Measurements from ENCODE around the gene STT3A.
"Not testable (repeated sequence)": the region's sequence is repeated elsewhere in the genome, so short reads cannot be mapped to it uniquely, and the experiment has no call there.

STT3A gene

GRCh38 chr11:125592305-125593113 is at the start of gene STT3A:
Gene STT3A (plus strand): TSS chr11:125592852. CDS start chr11:125595916, 3,064 bp downstream.
- DNase-seq (ENCODE audit: low spot score) (peak; percentile 93), FAIRE-seq (peak; percentile 20)

GRCh38 chr11:125550780-125551179 is 41.9 kb upstream of the STT3A start:
- DNase-seq (ENCODE audit: low spot score) (no peak), FAIRE-seq (no peak)

GRCh38 chr11:125551835-125552342 is 40.8 kb upstream of the STT3A start:
- DNase-seq (ENCODE audit: low spot score) (no peak), FAIRE-seq (no peak)

- FAIRE-seq (no peak), DNase-seq (ENCODE audit: low spot score) (no peak)
These were observed 39.7 kb upstream of the STT3A start for GRCh38 chr11:125552927-125553326.

- DNase-seq (ENCODE audit: low spot score) = no peak
- FAIRE-seq = no peak
These were observed 39.3 kb upstream of the STT3A start for GRCh38 chr11:125553357-125553756.

GRCh38 chr11:125554038-125554437 is 38.6 kb upstream of the STT3A start:
- FAIRE-seq = no peak

GRCh38 chr11:125559888-125560287 is 32.8 kb upstream of the STT3A start:
- FAIRE-seq (no peak), DNase-seq (ENCODE audit: low spot score) (no peak)

More at GRCh38 chr11:125554038-125554437, 38.6 kb upstream of the STT3A start:
- no peak for DNase-seq (ENCODE audit: low spot score)

GRCh38 chr11:125561924-125562323 is 30.7 kb upstream of the STT3A start:
- no peak for FAIRE-seq
- no peak for DNase-seq (ENCODE audit: low spot score)

GRCh38 chr11:125562430-125562829 is 30.2 kb upstream of the STT3A start:
- DNase-seq (ENCODE audit: low spot score) (no peak), FAIRE-seq (no peak)

- FAIRE-seq (no peak), DNase-seq (ENCODE audit: low spot score) (no peak)
These were observed 28.3 kb upstream of the STT3A start for GRCh38 chr11:125564357-125564756.

- DNase-seq (ENCODE audit: low spot score) (no peak), FAIRE-seq (no peak)
These were observed 26.4 kb upstream of the STT3A start for GRCh38 chr11:125566235-125566634.

- FAIRE-seq (no peak), DNase-seq (ENCODE audit: low spot score) (peak; percentile 90)
These were observed 23.4 kb upstream of the STT3A start, which contains the start of gene EI24 for GRCh38 chr11:125568970-125569914. Gene EI24 (plus strand): TSS chr11:125569477. CDS start chr11:125572528, 3,051 bp downstream.

- DNase-seq (ENCODE audit: low spot score) = no peak
- FAIRE-seq = no peak
These were observed 22.6 kb upstream of the STT3A start for GRCh38 chr11:125569915-125570621.

- no peak for FAIRE-seq
- DNase-seq (ENCODE audit: low spot score) = no peak
These were observed 21.7 kb upstream of the STT3A start for GRCh38 chr11:125570952-125571351.

- no peak for DNase-seq (ENCODE audit: low spot score)
- FAIRE-seq = no peak
These were observed 19.7 kb upstream of the STT3A start for GRCh38 chr11:125572916-125573315.

- DNase-seq (ENCODE audit: low spot score); FAIRE-seq: not testable (repeated sequence)
These were observed 15.5 kb upstream of the STT3A start for GRCh38 chr11:125577181-125577580.

GRCh38 chr11:125578783-125579182 is 13.9 kb upstream of the STT3A start:
- no peak for FAIRE-seq

GRCh38 chr11:125579811-125580210 is 12.8 kb upstream of the STT3A start:
- DNase-seq (ENCODE audit: low spot score) (no peak), FAIRE-seq (no peak)

More at GRCh38 chr11:125578783-125579182, 13.9 kb upstream of the STT3A start:
- DNase-seq (ENCODE audit: low spot score) = no peak

- FAIRE-seq (no peak), DNase-seq (ENCODE audit: low spot score) (no peak)
These were observed 9.2 kb upstream of the STT3A start for GRCh38 chr11:125583496-125583895.

- FAIRE-seq (no peak), DNase-seq (ENCODE audit: low spot score) (no peak)
These were observed 7.2 kb upstream of the STT3A start for GRCh38 chr11:125585487-125585886.

GRCh38 chr11:125586623-125587022 is 6.0 kb upstream of the STT3A start:
- FAIRE-seq (no peak), DNase-seq (ENCODE audit: low spot score) (no peak)
